ENCODE data around the gene MACROD2.

- TF ChIP-seq CTCF (conservative IDR thresholded peaks at IDR 0.05; ENCODE audit: low read depth, low read length), result no peak
- no peak for TF ChIP-seq CEBPB (IDR thresholded peaks at IDR 0.05; ENCODE audit: low read depth, low read length)
- TF ChIP-seq BHLHE40 (IDR thresholded peaks at IDR 0.05; ENCODE audit: low read depth, low read length), result no peak
- TF ChIP-seq RAD21 (IDR thresholded peaks at IDR 0.05; ENCODE audit: low read length), result no peak
- TF ChIP-seq FOS (IDR thresholded peaks at IDR 0.05; ENCODE audit: low read depth, low read length), result no peak
- no peak for TF ChIP-seq MXI1 (IDR thresholded peaks at IDR 0.05; ENCODE audit: borderline replicate concordance, low read depth, low read length)
These were observed 13.9 kb downstream of the MACROD2 start for GRCh38 chr20:14009208-14009607.

All from IMR-90 (cell line).